ENCODE results near the gene ZNF407. TPM values are rescaled to one million over a fixed set of nuclear protein-coding genes. Genes with fewer than 3 reads are reported as not detected.

Gene ZNF407
- total and polyA plus RNA-seq, 11 donors: 3.8 to 14.7 (median 11.5) TPM

- no peaks in the 10 kb centered on the region for H3K4me1 ChIP-seq
- intact Hi-C loops (cut with DNase I): loop anchor here in 9 of 10 donors (2.0 to 10.0 kb wide), 15 partner anchors 240 to 1698 kb away; partner anchors contain the start of gene PTGR3 (in 2 of the 9)
- WGBS, 4 donors: 62 to 70% (median 66%) methylated on average over 2 of the region's 2 CpGs
- no peak for TF ChIP-seq POLR2A (IDR thresholded peaks at IDR 0.05)
- TF ChIP-seq, protein P1, sequence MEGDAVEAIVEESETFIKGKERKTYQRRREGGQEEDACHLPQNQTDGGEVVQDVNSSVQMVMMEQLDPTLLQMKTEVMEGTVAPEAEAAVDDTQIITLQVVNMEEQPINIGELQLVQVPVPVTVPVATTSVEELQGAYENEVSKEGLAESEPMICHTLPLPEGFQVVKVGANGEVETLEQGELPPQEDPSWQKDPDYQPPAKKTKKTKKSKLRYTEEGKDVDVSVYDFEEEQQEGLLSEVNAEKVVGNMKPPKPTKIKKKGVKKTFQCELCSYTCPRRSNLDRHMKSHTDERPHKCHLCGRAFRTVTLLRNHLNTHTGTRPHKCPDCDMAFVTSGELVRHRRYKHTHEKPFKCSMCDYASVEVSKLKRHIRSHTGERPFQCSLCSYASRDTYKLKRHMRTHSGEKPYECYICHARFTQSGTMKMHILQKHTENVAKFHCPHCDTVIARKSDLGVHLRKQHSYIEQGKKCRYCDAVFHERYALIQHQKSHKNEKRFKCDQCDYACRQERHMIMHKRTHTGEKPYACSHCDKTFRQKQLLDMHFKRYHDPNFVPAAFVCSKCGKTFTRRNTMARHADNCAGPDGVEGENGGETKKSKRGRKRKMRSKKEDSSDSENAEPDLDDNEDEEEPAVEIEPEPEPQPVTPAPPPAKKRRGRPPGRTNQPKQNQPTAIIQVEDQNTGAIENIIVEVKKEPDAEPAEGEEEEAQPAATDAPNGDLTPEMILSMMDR (IDR thresholded peaks at IDR 0.05): peak in 7 of 12 donors; percentile 9 to 37 (median 36)
- H3K4me3 ChIP-seq: no peak overlapping the region
- no peaks in the 10 kb centered on the region for H3K9me3 ChIP-seq
- H3K36me3 ChIP-seq: peaks cover 0 to 6% (median 0%) of the 10 kb centered on the region in 9 donors
- ATAC-seq (no peak), DNase-seq (no peak)
- no peak overlapping the region for H3K27ac ChIP-seq
- no peaks in the 10 kb centered on the region for H3K27me3 ChIP-seq
These were observed 57.0 kb downstream of the ZNF407 start for GRCh38 chr18:74654638-74655037.

GRCh38 chr18:74661008-74661407 lies 63.3 kb downstream of the ZNF407 start:
- no peak overlapping the region for H3K27ac ChIP-seq
- no peak for ATAC-seq
- H3K9me3 ChIP-seq: no peaks in the 10 kb centered on the region
- no peak overlapping the region for H3K4me3 ChIP-seq
- intact Hi-C loops (cut with DNase I): loop anchor here in 1 of 10 donors (10.0 kb wide), 1 partner anchor 304 kb away; no protein-coding TSS in a partner anchor
- H3K36me3 ChIP-seq: peaks cover 0 to 8% (median 0%) of the 10 kb centered on the region in 9 donors
- no peaks in the 10 kb centered on the region for H3K4me1 ChIP-seq
- DNase-seq: no peak
- 89 to 91% (median 90%) methylated on average over 2 of the region's 2 CpGs for WGBS, 4 donors
- TF ChIP-seq POLR2A (IDR thresholded peaks at IDR 0.05): no peak
- TF ChIP-seq, protein P1 (IDR thresholded peaks at IDR 0.05): no peak
- no peaks in the 10 kb centered on the region for H3K27me3 ChIP-seq

DNA sequence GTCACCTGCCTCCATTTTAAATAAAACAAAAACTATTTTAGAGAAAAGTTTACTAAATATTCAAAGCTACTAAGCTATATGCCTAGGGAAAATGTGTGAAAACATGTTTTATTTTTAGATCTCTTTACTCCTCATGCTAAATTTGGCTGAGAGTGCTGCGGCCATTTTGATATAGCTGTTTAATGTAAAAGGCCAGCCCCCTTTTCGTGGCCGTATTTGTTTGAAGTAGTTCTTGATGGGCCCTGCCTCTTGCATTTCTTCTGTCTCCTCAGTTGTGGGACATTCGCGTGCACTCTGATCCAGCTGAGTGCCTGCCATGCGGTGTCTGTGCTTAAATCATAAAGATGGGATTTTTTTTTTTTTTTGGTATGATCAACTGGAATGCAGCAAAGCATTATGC lies 64.0 kb downstream of the ZNF407 start:
- 62 to 75% (median 66%) methylated on average over 6 of the region's 6 CpGs for WGBS, 4 donors
- TF ChIP-seq, protein P1 (IDR thresholded peaks at IDR 0.05): no peak
- no peak for TF ChIP-seq POLR2A (IDR thresholded peaks at IDR 0.05)
- peaks cover 0 to 8% (median 0%) of the 10 kb centered on the region in 9 donors for H3K36me3 ChIP-seq
- no peaks in the 10 kb centered on the region for H3K27me3 ChIP-seq
- H3K4me3 ChIP-seq: peak overlapping the region in 1 of 12 donors; percentile 7
- H3K9me3 ChIP-seq: no peaks in the 10 kb centered on the region
- intact Hi-C loops (cut with DNase I): loop anchor here in 1 of 10 donors (10.0 kb wide), 1 partner anchor 303 kb away; no protein-coding TSS in a partner anchor
- no peaks in the 10 kb centered on the region for H3K4me1 ChIP-seq
- ATAC-seq: no peak
- no peak overlapping the region for H3K27ac ChIP-seq
- DNase-seq: no peak

DNA sequence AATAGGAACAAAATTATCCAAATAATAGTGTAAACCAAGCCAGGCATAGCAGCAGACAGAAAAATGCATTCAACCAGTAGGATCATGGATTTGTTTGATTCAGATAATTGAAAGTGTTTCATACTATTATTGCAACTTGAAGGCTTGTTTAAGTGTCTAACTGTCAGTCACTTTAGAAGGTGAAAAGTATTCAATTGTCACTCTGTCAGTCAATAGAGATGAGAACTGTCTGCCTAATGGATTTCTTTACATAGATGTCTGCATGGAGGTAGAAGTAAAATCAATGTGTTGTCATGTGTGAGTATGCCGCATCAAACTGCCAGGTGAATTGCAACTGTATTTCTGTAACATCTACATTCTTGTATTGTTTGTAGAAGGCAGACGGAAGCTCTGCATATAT lies 65.0 kb downstream of the ZNF407 start:
- intact Hi-C loops (cut with DNase I): loop anchor here in 1 of 10 donors (10.0 kb wide), 1 partner anchor 302 kb away; no protein-coding TSS in a partner anchor
- H3K4me1 ChIP-seq: no peaks in the 10 kb centered on the region
- H3K27ac ChIP-seq: no peak overlapping the region
- TF ChIP-seq POLR2A (IDR thresholded peaks at IDR 0.05): no peak
- TF ChIP-seq, protein P1 (IDR thresholded peaks at IDR 0.05): no peak
- H3K9me3 ChIP-seq: no peaks in the 10 kb centered on the region
- WGBS, 4 donors: 49 to 73% (median 61%) methylated on average over 2 of the region's 2 CpGs
- ATAC-seq (no peak), DNase-seq (no peak)
- no peak overlapping the region for H3K4me3 ChIP-seq
- H3K27me3 ChIP-seq: no peaks in the 10 kb centered on the region
- peaks cover 0 to 8% (median 0%) of the 10 kb centered on the region in 9 donors for H3K36me3 ChIP-seq

All from heart left ventricle (tissue), 16 donors.